NCI-H2196 treated with DMSO at 0.1 percent for 48 hours (cell line): ENCODE measurements around the gene IL1RAPL2.
"Not testable (repeated sequence)": the region's sequence is repeated elsewhere in the genome, so short reads cannot be mapped to it uniquely, and the experiment has no call there.

ENCODE experiments used
- DNase-seq: peaks from one replicate; lab custom pipeline; 2025; ENCODE audit not compliant: unreplicated experiment; lab: John Stamatoyannopoulos, UW

The IL1RAPL2 gene

GRCh38 chrX:105136786-105137185 is 570.8 kb downstream of the IL1RAPL2 start:
- DNase-seq: no peak

GRCh38 chrX:105150036-105150435 is 584.0 kb downstream of the IL1RAPL2 start:
- no peak for DNase-seq

- no peak for DNase-seq
Measured at GRCh38 chrX:105150557-105150956, 584.6 kb downstream of the IL1RAPL2 start.

GRCh38 chrX:105167233-105167632 is 601.2 kb downstream of the IL1RAPL2 start:
- no peak for DNase-seq

- no peak for DNase-seq
Measured at GRCh38 chrX:105168577-105168976, 602.6 kb downstream of the IL1RAPL2 start.

- DNase-seq: no peak
Measured at GRCh38 chrX:105173071-105173470, 607.1 kb downstream of the IL1RAPL2 start.

- no peak for DNase-seq
Measured at GRCh38 chrX:105179644-105180043, 613.6 kb downstream of the IL1RAPL2 start.

- no peak for DNase-seq
Measured at GRCh38 chrX:105189093-105189492, 623.1 kb downstream of the IL1RAPL2 start.

GRCh38 chrX:105190252-105190853 is 624.4 kb downstream of the IL1RAPL2 start:
- DNase-seq: no peak

GRCh38 chrX:105191878-105192277 is 625.9 kb downstream of the IL1RAPL2 start:
- DNase-seq: no peak

GRCh38 chrX:105209406-105209805 is 643.4 kb downstream of the IL1RAPL2 start:
- DNase-seq: no peak

GRCh38 chrX:105210258-105210657 is 644.3 kb downstream of the IL1RAPL2 start:
- no peak for DNase-seq

GRCh38 chrX:105211066-105211575 is 645.1 kb downstream of the IL1RAPL2 start:
- no peak for DNase-seq

- DNase-seq: no peak
Measured at GRCh38 chrX:105219454-105220401, 653.7 kb downstream of the IL1RAPL2 start.

- no peak for DNase-seq
Measured at GRCh38 chrX:105220636-105221035, 654.6 kb downstream of the IL1RAPL2 start, which contains the start of gene TEX13A. TSS of gene TEX13A (minus strand) at chrX:105220694. CDS start at chrX:105220397, 297 bp downstream.

- no peak for DNase-seq
Measured at GRCh38 chrX:105221374-105221773, 655.4 kb downstream of the IL1RAPL2 start.

- DNase-seq: no peak
Measured at GRCh38 chrX:105226499-105226898, 660.5 kb downstream of the IL1RAPL2 start.

GRCh38 chrX:105228602-105229001 is 662.6 kb downstream of the IL1RAPL2 start:
- no peak for DNase-seq

- no peak for DNase-seq
Measured at GRCh38 chrX:105229146-105229545, 663.1 kb downstream of the IL1RAPL2 start.

GRCh38 chrX:105237407-105237806 is 671.4 kb downstream of the IL1RAPL2 start:
- not testable (repeated sequence) for DNase-seq

GRCh38 chrX:105241056-105241455 is 675.1 kb downstream of the IL1RAPL2 start:
- DNase-seq: no peak
